ENCODE results near the gene SHLD3. TPM values are rescaled to one million over a fixed set of nuclear protein-coding genes. Genes with fewer than 3 reads are reported as not detected.
"Not testable (repeated sequence)": the region's sequence is repeated elsewhere in the genome, so short reads cannot be mapped to it uniquely, and the experiment has no call there.

The SHLD3 gene
- total RNA-seq = 4.7 and 5.1 TPM in 2 replicates

- intact Hi-C loops (cut with micrococcal nuclease) = loop anchor here (1.0 to 2.0 kb wide), 6 partner anchors 62 to 856 kb away; partner anchors contain the start of genes CENPK, CWC27, ERBIN and PPWD1
- Mint-ChIP-seq H3K4me1 (peaks cover 28% of the 10 kb centered on the region), H3K27me3 (no peaks in the 10 kb centered on the region), H3K9me3 (no peaks in the 10 kb centered on the region), H3K36me3 (ENCODE audit: low read depth) (peaks cover 15% of the 10 kb centered on the region), H3K4me3 (peak within 1 kb of the TSS; percentile 91), H3K27ac (peak within 1 kb of the TSS; percentile 99)
- DNase-seq = peak; percentile 95
Observed at GRCh38 chr5:65624571-65625555, at the start of gene SHLD3, which contains the start of gene TRAPPC13. Gene SHLD3, plus strand, starts transcription at chr5:65625027. Its CDS starts 4,561 bp downstream, at chr5:65629588. Gene TRAPPC13, plus strand, starts transcription at chr5:65625027. Its CDS starts 34 bp downstream, at chr5:65625061.

- Mint-ChIP-seq H3K9me3 (no peaks in the 10 kb centered on the region), H3K4me3 (no peak overlapping the region), H3K4me1 (peaks cover 16% of the 10 kb centered on the region), H3K36me3 (ENCODE audit: low read depth) (peaks cover 57% of the 10 kb centered on the region), H3K27ac (peak overlapping the region; percentile 77), H3K27me3 (no peaks in the 10 kb centered on the region)
- DNase-seq = no peak
- intact Hi-C loops (cut with micrococcal nuclease) = no loop called here
Observed at GRCh38 chr5:65577141-65577540, 47.7 kb upstream of the SHLD3 start.

GRCh38 chr5:65588694-65589093, 36.1 kb upstream of the SHLD3 start:
- DNase-seq = no peak
- Mint-ChIP-seq H3K36me3 (ENCODE audit: low read depth) (peaks cover 32% of the 10 kb centered on the region), H3K9me3 (no peaks in the 10 kb centered on the region), H3K27me3 (no peaks in the 10 kb centered on the region), H3K27ac (no peak overlapping the region), H3K4me3 (no peak overlapping the region), H3K4me1 (no peaks in the 10 kb centered on the region)
- intact Hi-C loops (cut with micrococcal nuclease) = no loop called here

- H3K36me3 Mint-ChIP-seq (ENCODE audit: low read depth) = peaks cover 68% of the 10 kb centered on the region
- not testable (repeated sequence) for H3K27me3 Mint-ChIP-seq, H3K27ac Mint-ChIP-seq
Observed at GRCh38 chr5:65601761-65602160, 23.1 kb upstream of the SHLD3 start.

GRCh38 chr5:65611524-65611923, 13.3 kb upstream of the SHLD3 start:
- no peak overlapping the region for H3K27ac Mint-ChIP-seq
- intact Hi-C loops (cut with micrococcal nuclease) = no loop called here
- H3K27me3 Mint-ChIP-seq = no peaks in the 10 kb centered on the region

More at GRCh38 chr5:65601761-65602160, 23.1 kb upstream of the SHLD3 start:
- intact Hi-C loops (cut with micrococcal nuclease); H3K4me3 Mint-ChIP-seq; H3K4me1 Mint-ChIP-seq; DNase-seq: not testable (repeated sequence)
- H3K9me3 Mint-ChIP-seq = peaks cover 22% of the 10 kb centered on the region

GRCh38 chr5:65612298-65612907, 12.4 kb upstream of the SHLD3 start:
- H3K27me3 Mint-ChIP-seq = no peaks in the 10 kb centered on the region
- H3K9me3 Mint-ChIP-seq = no peaks in the 10 kb centered on the region
- DNase-seq = no peak
- peaks cover 47% of the 10 kb centered on the region for H3K36me3 Mint-ChIP-seq (ENCODE audit: low read depth)
- H3K27ac Mint-ChIP-seq = no peak overlapping the region
- intact Hi-C loops (cut with micrococcal nuclease) = no loop called here
- H3K4me1 Mint-ChIP-seq = no peaks in the 10 kb centered on the region
- no peak overlapping the region for H3K4me3 Mint-ChIP-seq

More at GRCh38 chr5:65611524-65611923, 13.3 kb upstream of the SHLD3 start:
- Mint-ChIP-seq H3K4me3 (no peak overlapping the region), H3K36me3 (ENCODE audit: low read depth) (peaks cover 50% of the 10 kb centered on the region), H3K4me1 (no peaks in the 10 kb centered on the region), H3K9me3 (no peaks in the 10 kb centered on the region)
- DNase-seq = no peak

- intact Hi-C loops (cut with micrococcal nuclease) = no loop called here
- Mint-ChIP-seq H3K27ac (no peak overlapping the region), H3K27me3 (no peaks in the 10 kb centered on the region), H3K4me3 (no peak overlapping the region), H3K36me3 (ENCODE audit: low read depth) (peaks cover 11% of the 10 kb centered on the region), H3K4me1 (peaks cover 17% of the 10 kb centered on the region), H3K9me3 (no peaks in the 10 kb centered on the region)
- DNase-seq = no peak
Observed at GRCh38 chr5:65620021-65620420, 4.8 kb upstream of the SHLD3 start.

GRCh38 chr5:65621961-65622360, 2.9 kb upstream of the SHLD3 start:
- DNase-seq; H3K4me3 Mint-ChIP-seq; H3K27me3 Mint-ChIP-seq; H3K36me3 Mint-ChIP-seq (ENCODE audit: low read depth); H3K9me3 Mint-ChIP-seq; intact Hi-C loops (cut with micrococcal nuclease); H3K27ac Mint-ChIP-seq: not testable (repeated sequence)
- H3K4me1 Mint-ChIP-seq = peaks cover 23% of the 10 kb centered on the region

- H3K9me3 Mint-ChIP-seq = no peaks in the 10 kb centered on the region
- peaks cover 26% of the 10 kb centered on the region for H3K4me1 Mint-ChIP-seq
- peaks cover 7% of the 10 kb centered on the region for H3K36me3 Mint-ChIP-seq (ENCODE audit: low read depth)
- H3K27ac Mint-ChIP-seq = peak overlapping the region; percentile 99
- H3K4me3 Mint-ChIP-seq = peak overlapping the region; percentile 91
- intact Hi-C loops (cut with micrococcal nuclease) = no loop called here
- DNase-seq = peak; percentile 63
- no peaks in the 10 kb centered on the region for H3K27me3 Mint-ChIP-seq
Observed at GRCh38 chr5:65623482-65623881, 1.3 kb upstream of the SHLD3 start.

GRCh38 chr5:65624025-65624570, 729 bp upstream of the SHLD3 start, which contains the start of gene TRIM23:
Gene TRIM23, minus strand, starts transcription at chr5:65624333. Its CDS starts 59 bp downstream, at chr5:65624274.
- DNase-seq = peak; percentile 98
- H3K27me3 Mint-ChIP-seq = no peaks in the 10 kb centered on the region
- H3K9me3 Mint-ChIP-seq = no peaks in the 10 kb centered on the region
- peaks cover 24% of the 10 kb centered on the region for H3K4me1 Mint-ChIP-seq
- intact Hi-C loops (cut with micrococcal nuclease) = loop anchor here (1.0 to 2.0 kb wide), 6 partner anchors 61 to 855 kb away; partner anchors contain the start of genes CENPK, CWC27, ERBIN and PPWD1
- H3K27ac Mint-ChIP-seq = peak within 1 kb of the TSS; percentile 99
- H3K4me3 Mint-ChIP-seq = peak within 1 kb of the TSS; percentile 91
- peaks cover 9% of the 10 kb centered on the region for H3K36me3 Mint-ChIP-seq (ENCODE audit: low read depth)

GRCh38 chr5:65625743-65626142, 916 bp downstream of the SHLD3 start:
- intact Hi-C loops (cut with micrococcal nuclease) = loop anchor here (2.0 kb wide), 2 partner anchors 301 to 857 kb away; partner anchors contain the start of genes CWC27, ERBIN and SREK1IP1
- Mint-ChIP-seq H3K4me1 (peaks cover 28% of the 10 kb centered on the region), H3K27me3 (no peaks in the 10 kb centered on the region), H3K4me3 (peak overlapping the region; percentile 91), H3K36me3 (ENCODE audit: low read depth) (peaks cover 16% of the 10 kb centered on the region), H3K27ac (peak overlapping the region; percentile 68), H3K9me3 (no peaks in the 10 kb centered on the region)
- no peak for DNase-seq

GRCh38 chr5:65630981-65631380, 6.2 kb downstream of the SHLD3 start:
- H3K4me1 Mint-ChIP-seq = peaks cover 12% of the 10 kb centered on the region
- no peak overlapping the region for H3K4me3 Mint-ChIP-seq
- intact Hi-C loops (cut with micrococcal nuclease) = no loop called here
- no peak for DNase-seq
- H3K36me3 Mint-ChIP-seq (ENCODE audit: low read depth) = peaks cover 15% of the 10 kb centered on the region
- no peak overlapping the region for H3K27ac Mint-ChIP-seq
- H3K27me3 Mint-ChIP-seq = no peaks in the 10 kb centered on the region
- no peaks in the 10 kb centered on the region for H3K9me3 Mint-ChIP-seq

- H3K4me3 Mint-ChIP-seq = no peak overlapping the region
- H3K27ac Mint-ChIP-seq = no peak overlapping the region
- peaks cover 8% of the 10 kb centered on the region for H3K9me3 Mint-ChIP-seq
- intact Hi-C loops (cut with micrococcal nuclease) = no loop called here
- peaks cover 30% of the 10 kb centered on the region for H3K36me3 Mint-ChIP-seq (ENCODE audit: low read depth)
- DNase-seq = no peak
- H3K27me3 Mint-ChIP-seq = no peaks in the 10 kb centered on the region
- no peaks in the 10 kb centered on the region for H3K4me1 Mint-ChIP-seq
Observed at GRCh38 chr5:65640240-65640639, 15.4 kb downstream of the SHLD3 start.

All from activated CD4-positive, alpha-beta T cell treated with anti-CD3 and anti-CD28 coated beads, Interleukin-2, amount 10 ng/mL, durations not matched to agents 24 days and 14 days (primary cell).